GM18870 (cell line): ENCODE measurements around the gene EFNA1.
"Not testable (repeated sequence)": the region's sequence is repeated elsewhere in the genome, so short reads cannot be mapped to it uniquely, and the experiment has no call there.

Experiments
- ATAC-seq: cut with Tn5 transposase; IDR thresholded peaks from one replicate; pipeline ENCODE4 v1.9.1; 2021; ENCODE audit warnings: moderate library complexity; ENCODE audit not compliant: unreplicated experiment

EFNA1 gene

GRCh38 chr1:155092131-155092530 lies 35.5 kb upstream of the EFNA1 start:
- no peak for ATAC-seq

GRCh38 chr1:155092641-155093040 lies 35.0 kb upstream of the EFNA1 start:
- no peak for ATAC-seq

- ATAC-seq = no peak
These were observed 33.6 kb upstream of the EFNA1 start for GRCh38 chr1:155093911-155094621.

GRCh38 chr1:155094622-155094948 lies 33.1 kb upstream of the EFNA1 start:
- ATAC-seq = no peak

- ATAC-seq = no peak
These were observed 28.3 kb upstream of the EFNA1 start for GRCh38 chr1:155099331-155099730.

GRCh38 chr1:155103325-155103724 lies 24.4 kb upstream of the EFNA1 start:
- no peak for ATAC-seq

- ATAC-seq = no peak
These were observed 22.8 kb upstream of the EFNA1 start for GRCh38 chr1:155104605-155105534.

GRCh38 chr1:155105604-155106011 lies 22.1 kb upstream of the EFNA1 start:
- no peak for ATAC-seq

GRCh38 chr1:155106862-155107261 lies 20.8 kb upstream of the EFNA1 start:
- ATAC-seq = no peak

GRCh38 chr1:155107309-155108264 lies 20.1 kb upstream of the EFNA1 start:
- ATAC-seq = no peak

GRCh38 chr1:155108296-155108695 lies 19.4 kb upstream of the EFNA1 start:
- no peak for ATAC-seq

- no peak for ATAC-seq
These were observed 17.3 kb upstream of the EFNA1 start for GRCh38 chr1:155110381-155110780.

GRCh38 chr1:155110826-155111225 lies 16.9 kb upstream of the EFNA1 start:
- no peak for ATAC-seq

- ATAC-seq = no peak
These were observed 14.2 kb upstream of the EFNA1 start for GRCh38 chr1:155113450-155113980.

GRCh38 chr1:155116113-155116764 lies 11.4 kb upstream of the EFNA1 start:
- ATAC-seq = no peak

GRCh38 chr1:155117610-155118009 lies 10.1 kb upstream of the EFNA1 start:
- ATAC-seq = no peak

GRCh38 chr1:155118090-155118489 lies 9.6 kb upstream of the EFNA1 start:
- not testable (repeated sequence) for ATAC-seq

- no peak for ATAC-seq
These were observed 7.4 kb upstream of the EFNA1 start for GRCh38 chr1:155120253-155120652.

- no peak for ATAC-seq
These were observed 6.4 kb upstream of the EFNA1 start for GRCh38 chr1:155121249-155121648.

GRCh38 chr1:155122308-155122707 lies 5.4 kb upstream of the EFNA1 start:
- no peak for ATAC-seq
